ENCODE data around the gene EXOC4.

The EXOC4 gene

GRCh38 chr7:133940368-133940767, 687.5 kb downstream of the EXOC4 start:
- no peaks in the 10 kb centered on the region for H3K9me3 ChIP-seq (ENCODE audit: control insufficient read depth, low read length)

GRCh38 chr7:133941496-133941895, 688.6 kb downstream of the EXOC4 start:
- 89% methylated on average over 1 of the region's 2 CpGs; no CpG with 5 or more reads in 1 of the 2 experiments for WGBS, 2 experiments (ENCODE audit: insufficient coverage in 2 of 2)
- no peaks in the 10 kb centered on the region for H3K9me3 ChIP-seq (ENCODE audit: control insufficient read depth, low read length)
- no peak overlapping the region for H3K4me3 ChIP-seq (ENCODE audit: extremely low read depth, insufficient read depth, low read length, poor library complexity, severe bottlenecking)
- H3K4me1 ChIP-seq (ENCODE audit: control insufficient read depth, insufficient read depth, low read length, poor library complexity, severe bottlenecking): peaks cover 7% of the 10 kb centered on the region
- H3K36me3 ChIP-seq (ENCODE audit: control insufficient read depth, insufficient read depth, low read length): no peaks in the 10 kb centered on the region
- peak overlapping the region; percentile 48 for H3K27ac ChIP-seq (ENCODE audit: low read depth, low read length, severe bottlenecking)

More at GRCh38 chr7:133940368-133940767, 687.5 kb downstream of the EXOC4 start:
- Histone ChIP-seq H3K4me3 (ENCODE audit: extremely low read depth, insufficient read depth, low read length, poor library complexity, severe bottlenecking) (no peak overlapping the region), H3K4me1 (ENCODE audit: control insufficient read depth, insufficient read depth, low read length, poor library complexity, severe bottlenecking) (peaks cover 13% of the 10 kb centered on the region), H3K36me3 (ENCODE audit: control insufficient read depth, insufficient read depth, low read length) (no peaks in the 10 kb centered on the region), H3K27ac (ENCODE audit: low read depth, low read length, severe bottlenecking) (no peak overlapping the region)
- WGBS, 2 experiments (ENCODE audit: insufficient coverage in 2 of 2): 100% methylated on average over 1 of the region's 1 CpG; no CpG with 5 or more reads in 1 of the 2 experiments

GRCh38 chr7:133945497-133945896, 692.6 kb downstream of the EXOC4 start:
- Histone ChIP-seq H3K9me3 (ENCODE audit: control insufficient read depth, low read length) (no peaks in the 10 kb centered on the region), H3K4me1 (ENCODE audit: control insufficient read depth, insufficient read depth, low read length, poor library complexity, severe bottlenecking) (peaks cover 7% of the 10 kb centered on the region), H3K4me3 (ENCODE audit: extremely low read depth, insufficient read depth, low read length, poor library complexity, severe bottlenecking) (no peak overlapping the region), H3K27ac (ENCODE audit: low read depth, low read length, severe bottlenecking) (no peak overlapping the region), H3K36me3 (ENCODE audit: control insufficient read depth, insufficient read depth, low read length) (no peaks in the 10 kb centered on the region)
- WGBS, 2 experiments (ENCODE audit: insufficient coverage in 2 of 2): 100% methylated on average over 1 of the region's 5 CpGs; no CpG with 5 or more reads in 1 of the 2 experiments

- no peak overlapping the region for H3K4me3 ChIP-seq (ENCODE audit: extremely low read depth, insufficient read depth, low read length, poor library complexity, severe bottlenecking)
- no peaks in the 10 kb centered on the region for H3K36me3 ChIP-seq (ENCODE audit: control insufficient read depth, insufficient read depth, low read length)
- WGBS, 2 experiments (ENCODE audit: insufficient coverage in 2 of 2): 80 to 91% methylated on average over 4 of the region's 6 CpGs
- no peaks in the 10 kb centered on the region for H3K9me3 ChIP-seq (ENCODE audit: control insufficient read depth, low read length)
- H3K27ac ChIP-seq (ENCODE audit: low read depth, low read length, severe bottlenecking): no peak overlapping the region
- H3K4me1 ChIP-seq (ENCODE audit: control insufficient read depth, insufficient read depth, low read length, poor library complexity, severe bottlenecking): no peaks in the 10 kb centered on the region
Measured at GRCh38 chr7:133947458-133948254, 694.8 kb downstream of the EXOC4 start.

GRCh38 chr7:133948588-133948987, 695.7 kb downstream of the EXOC4 start:
- Histone ChIP-seq H3K36me3 (ENCODE audit: control insufficient read depth, insufficient read depth, low read length) (no peaks in the 10 kb centered on the region), H3K4me1 (ENCODE audit: control insufficient read depth, insufficient read depth, low read length, poor library complexity, severe bottlenecking) (no peaks in the 10 kb centered on the region), H3K4me3 (ENCODE audit: extremely low read depth, insufficient read depth, low read length, poor library complexity, severe bottlenecking) (no peak overlapping the region), H3K9me3 (ENCODE audit: control insufficient read depth, low read length) (no peaks in the 10 kb centered on the region), H3K27ac (ENCODE audit: low read depth, low read length, severe bottlenecking) (no peak overlapping the region)
- 90 to 96% methylated on average over 3 to 4 of the region's 6 CpGs for WGBS, 2 experiments (ENCODE audit: insufficient coverage in 2 of 2)

GRCh38 chr7:133950855-133951254, 698.0 kb downstream of the EXOC4 start:
- Histone ChIP-seq H3K4me3 (ENCODE audit: extremely low read depth, insufficient read depth, low read length, poor library complexity, severe bottlenecking) (no peak overlapping the region), H3K4me1 (ENCODE audit: control insufficient read depth, insufficient read depth, low read length, poor library complexity, severe bottlenecking) (no peaks in the 10 kb centered on the region), H3K27ac (ENCODE audit: low read depth, low read length, severe bottlenecking) (no peak overlapping the region), H3K9me3 (ENCODE audit: control insufficient read depth, low read length) (peaks cover 9% of the 10 kb centered on the region), H3K36me3 (ENCODE audit: control insufficient read depth, insufficient read depth, low read length) (no peaks in the 10 kb centered on the region)
- 53 to 70% methylated on average over 3 of the region's 4 CpGs for WGBS, 2 experiments (ENCODE audit: insufficient coverage in 2 of 2)

- Histone ChIP-seq H3K36me3 (ENCODE audit: control insufficient read depth, insufficient read depth, low read length) (no peaks in the 10 kb centered on the region), H3K4me3 (ENCODE audit: extremely low read depth, insufficient read depth, low read length, poor library complexity, severe bottlenecking) (no peak overlapping the region), H3K9me3 (ENCODE audit: control insufficient read depth, low read length) (peaks cover 9% of the 10 kb centered on the region), H3K27ac (ENCODE audit: low read depth, low read length, severe bottlenecking) (no peak overlapping the region), H3K4me1 (ENCODE audit: control insufficient read depth, insufficient read depth, low read length, poor library complexity, severe bottlenecking) (no peaks in the 10 kb centered on the region)
- WGBS, 2 experiments (ENCODE audit: insufficient coverage in 2 of 2): 100% methylated on average over 1 to 2 of the region's 2 CpGs
Measured at GRCh38 chr7:133955208-133955607, 702.3 kb downstream of the EXOC4 start.

GRCh38 chr7:133957845-133958244, 705.0 kb downstream of the EXOC4 start:
- no peaks in the 10 kb centered on the region for H3K36me3 ChIP-seq (ENCODE audit: control insufficient read depth, insufficient read depth, low read length)
- 100% methylated on average over 1 of the region's 2 CpGs; no CpG with 5 or more reads in 1 of the 2 experiments for WGBS, 2 experiments (ENCODE audit: insufficient coverage in 2 of 2)
- no peak overlapping the region for H3K4me3 ChIP-seq (ENCODE audit: extremely low read depth, insufficient read depth, low read length, poor library complexity, severe bottlenecking)
- peaks cover 9% of the 10 kb centered on the region for H3K9me3 ChIP-seq (ENCODE audit: control insufficient read depth, low read length)
- H3K4me1 ChIP-seq (ENCODE audit: control insufficient read depth, insufficient read depth, low read length, poor library complexity, severe bottlenecking): no peaks in the 10 kb centered on the region
- H3K27ac ChIP-seq (ENCODE audit: low read depth, low read length, severe bottlenecking): no peak overlapping the region

- WGBS, 2 experiments (ENCODE audit: insufficient coverage in 2 of 2): no CpG with 5 or more reads among the region's 1 CpG
- Histone ChIP-seq H3K4me1 (ENCODE audit: control insufficient read depth, insufficient read depth, low read length, poor library complexity, severe bottlenecking) (no peaks in the 10 kb centered on the region), H3K36me3 (ENCODE audit: control insufficient read depth, insufficient read depth, low read length) (no peaks in the 10 kb centered on the region), H3K9me3 (ENCODE audit: control insufficient read depth, low read length) (peaks cover 9% of the 10 kb centered on the region), H3K4me3 (ENCODE audit: extremely low read depth, insufficient read depth, low read length, poor library complexity, severe bottlenecking) (no peak overlapping the region), H3K27ac (ENCODE audit: low read depth, low read length, severe bottlenecking) (no peak overlapping the region)
Measured at GRCh38 chr7:133958822-133959221, 705.9 kb downstream of the EXOC4 start.

GRCh38 chr7:133959505-133959904, 706.6 kb downstream of the EXOC4 start:
- no peaks in the 10 kb centered on the region for H3K4me1 ChIP-seq (ENCODE audit: control insufficient read depth, insufficient read depth, low read length, poor library complexity, severe bottlenecking)
- peaks cover 8% of the 10 kb centered on the region for H3K9me3 ChIP-seq (ENCODE audit: control insufficient read depth, low read length)
- no CpG with 5 or more reads among the region's 2 CpGs for WGBS, 2 experiments (ENCODE audit: insufficient coverage in 2 of 2)

GRCh38 chr7:133961724-133962123, 708.8 kb downstream of the EXOC4 start:
- Histone ChIP-seq H3K27ac (ENCODE audit: low read depth, low read length, severe bottlenecking) (no peak overlapping the region), H3K4me3 (ENCODE audit: extremely low read depth, insufficient read depth, low read length, poor library complexity, severe bottlenecking) (no peak overlapping the region), H3K4me1 (ENCODE audit: control insufficient read depth, insufficient read depth, low read length, poor library complexity, severe bottlenecking) (no peaks in the 10 kb centered on the region), H3K36me3 (ENCODE audit: control insufficient read depth, insufficient read depth, low read length) (no peaks in the 10 kb centered on the region), H3K9me3 (ENCODE audit: control insufficient read depth, low read length) (no peaks in the 10 kb centered on the region)
- WGBS, 2 experiments (ENCODE audit: insufficient coverage in 2 of 2): 85 to 100% methylated on average over 2 of the region's 3 CpGs

More at GRCh38 chr7:133959505-133959904, 706.6 kb downstream of the EXOC4 start:
- Histone ChIP-seq H3K36me3 (ENCODE audit: control insufficient read depth, insufficient read depth, low read length) (no peaks in the 10 kb centered on the region), H3K27ac (ENCODE audit: low read depth, low read length, severe bottlenecking) (no peak overlapping the region), H3K4me3 (ENCODE audit: extremely low read depth, insufficient read depth, low read length, poor library complexity, severe bottlenecking) (no peak overlapping the region)
